Right ventricle myocardium inferior (tissue), 1 donor: ENCODE measurements around the gene AMBP. TPM values are rescaled to one million over a fixed set of nuclear protein-coding genes. Genes with fewer than 3 reads are reported as not detected.
A peak's percentile ranks its signal among the peaks of the same experiment; 100 is the strongest.

Experiments
- ATAC-seq: fragments of 200-7000 bp; cut with Tn5 transposase; one replicate; pipeline ENCODE4 v1.9.1; 2020; ENCODE audit warnings: mild to moderate bottlenecking, moderate library complexity
- DNase-seq: peaks from one replicate; pipeline ENCODE4 v3.0.0; 2021; ENCODE audit errors: missing footprints
- intact Hi-C: fragments of 100-400 bp; cut with DNase I; formaldehyde crosslinking; loops from one replicate; pipeline ENCODE4 v1.11.0; 2022
- total RNA-seq: library from RNA; stranded (reverse); fragmentation: NEBNext Ultra II Directional; extraction: Animal tissue kit (Norgen Biotek cat#: 25700); gene quantifications from one replicate; pipeline ENCODE4 v1.2.1, GENCODE V29; 2021
- donor health status: DM: no; HTN: yes; CAD: no; lungs with severe emphysema.

The AMBP gene
- total RNA-seq, 1 donor from 2014 or later: not detected

DNA sequence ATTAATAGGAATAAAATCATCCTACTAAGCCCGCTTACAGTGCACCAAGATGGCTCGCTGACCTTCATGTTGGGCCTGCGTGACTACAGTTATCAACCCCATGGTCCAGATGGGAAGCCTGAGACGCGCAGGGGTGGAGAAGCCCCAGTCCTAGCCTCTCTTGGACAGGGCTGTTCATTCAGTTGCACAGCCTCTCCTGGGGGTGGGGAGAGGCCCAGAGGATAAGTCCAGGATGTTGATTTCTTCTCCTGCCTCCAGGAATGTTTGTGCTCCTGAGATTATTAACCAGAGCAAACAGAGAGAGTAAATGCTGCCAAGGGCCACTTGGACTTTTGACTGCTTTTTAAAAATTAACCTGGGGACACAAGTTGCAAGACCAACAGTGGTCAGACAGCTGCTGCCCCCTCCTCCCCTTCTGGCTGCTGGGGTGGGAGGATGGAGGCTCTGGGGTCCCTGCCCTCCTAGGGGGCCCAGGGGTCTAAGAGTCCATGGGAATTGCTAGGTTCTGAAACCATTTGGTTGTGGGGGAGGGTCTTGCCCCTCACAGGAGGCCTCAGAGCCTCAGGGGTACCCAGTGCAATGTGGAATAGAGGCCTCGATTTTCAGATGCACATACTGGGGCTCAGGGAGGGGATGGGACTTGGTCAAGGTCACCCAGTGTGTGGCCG lies 2.8 kb upstream of the AMBP start:
- ATAC-seq: no peak
- intact Hi-C loops: no loop called here

DNA sequence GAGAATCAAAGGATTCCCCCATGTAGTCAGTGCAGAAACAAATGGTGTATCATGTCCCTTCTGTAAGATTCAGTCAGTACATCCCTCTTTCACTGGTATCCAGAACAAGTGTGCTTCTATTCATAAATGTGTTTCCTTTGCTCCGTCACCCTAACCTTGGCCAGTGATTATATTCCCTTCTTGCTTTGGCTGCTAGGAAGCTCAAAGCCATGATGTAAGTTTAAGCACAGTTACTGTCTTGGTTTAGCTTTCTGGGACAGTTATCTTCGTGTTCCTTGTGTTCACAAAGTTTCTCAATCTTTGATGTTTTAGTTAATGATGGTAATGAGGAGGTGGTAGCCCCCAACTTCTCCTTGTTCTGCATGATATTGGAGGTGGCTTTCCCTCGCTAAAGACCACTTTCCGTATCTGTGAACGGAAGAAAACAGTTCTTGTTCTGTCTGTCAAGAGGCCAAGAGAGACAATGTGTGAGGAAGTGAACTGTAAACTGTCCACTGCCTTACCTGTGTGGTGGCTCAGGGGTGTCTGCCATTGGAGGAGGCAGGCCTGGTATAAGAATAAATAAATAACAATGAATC lies 2.2 kb upstream of the AMBP start:
- no peak for ATAC-seq

More for the DNA sequence above, 2.8 kb upstream of the AMBP start:
- no peak for DNase-seq

DNA sequence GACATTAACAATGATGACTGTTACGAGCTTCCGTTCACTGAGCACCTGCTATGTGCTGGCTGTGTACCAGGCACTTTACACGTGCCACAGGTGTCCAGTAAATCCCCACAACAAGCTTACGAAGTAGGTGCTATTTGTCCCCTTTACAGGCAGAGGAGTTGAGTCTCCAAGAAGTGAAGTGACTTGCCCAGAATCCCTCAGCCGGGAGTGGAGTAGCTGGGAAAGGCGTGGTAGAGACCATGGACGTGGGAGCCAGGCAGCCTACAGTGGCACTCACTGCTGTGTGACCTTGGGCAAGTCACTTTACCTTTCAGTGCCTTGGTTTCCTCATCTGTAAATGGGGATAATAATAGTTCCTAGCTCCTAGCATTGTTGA lies 669 bp upstream of the AMBP start:
- intact Hi-C loops: no loop called here
- ATAC-seq: no peak
- DNase-seq: no peak

More for the DNA sequence above, 2.2 kb upstream of the AMBP start:
- DNase-seq: no peak
- intact Hi-C loops: no loop called here

DNA sequence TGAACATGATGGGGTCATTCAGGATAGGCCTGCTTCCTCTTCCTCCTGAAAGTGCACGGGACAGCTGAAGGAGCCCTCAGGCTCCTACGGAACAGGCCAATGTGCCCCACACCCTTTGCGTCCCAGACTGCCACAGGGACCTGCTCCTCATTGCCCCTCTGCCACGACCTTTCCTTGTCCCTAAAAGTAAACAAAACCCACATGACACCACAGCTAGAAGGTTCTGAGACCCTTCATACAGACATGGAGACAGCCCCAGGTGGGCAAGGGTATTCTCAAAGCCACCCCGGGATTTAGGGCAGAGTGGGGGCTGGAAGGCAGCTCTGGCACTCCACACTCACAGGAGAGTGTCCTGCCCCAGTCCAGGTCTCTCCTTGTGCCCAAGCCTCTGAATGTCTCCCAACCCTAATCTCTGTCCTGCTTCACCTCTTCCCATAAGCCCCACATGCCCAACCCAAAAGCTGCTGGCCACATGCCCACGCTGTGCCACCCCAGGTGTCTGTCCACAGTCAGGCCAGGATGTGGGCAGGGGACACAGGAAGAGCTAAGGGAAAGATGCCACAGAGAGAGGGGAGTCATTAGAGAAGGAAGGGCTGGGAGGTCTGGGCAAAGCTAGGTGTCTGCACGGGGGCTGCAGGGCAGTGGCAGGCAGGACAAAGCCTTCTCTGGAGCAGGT lies 800 bp downstream of the AMBP start:
- DNase-seq: no peak
- no peak for ATAC-seq
- intact Hi-C loops: no loop called here

DNA sequence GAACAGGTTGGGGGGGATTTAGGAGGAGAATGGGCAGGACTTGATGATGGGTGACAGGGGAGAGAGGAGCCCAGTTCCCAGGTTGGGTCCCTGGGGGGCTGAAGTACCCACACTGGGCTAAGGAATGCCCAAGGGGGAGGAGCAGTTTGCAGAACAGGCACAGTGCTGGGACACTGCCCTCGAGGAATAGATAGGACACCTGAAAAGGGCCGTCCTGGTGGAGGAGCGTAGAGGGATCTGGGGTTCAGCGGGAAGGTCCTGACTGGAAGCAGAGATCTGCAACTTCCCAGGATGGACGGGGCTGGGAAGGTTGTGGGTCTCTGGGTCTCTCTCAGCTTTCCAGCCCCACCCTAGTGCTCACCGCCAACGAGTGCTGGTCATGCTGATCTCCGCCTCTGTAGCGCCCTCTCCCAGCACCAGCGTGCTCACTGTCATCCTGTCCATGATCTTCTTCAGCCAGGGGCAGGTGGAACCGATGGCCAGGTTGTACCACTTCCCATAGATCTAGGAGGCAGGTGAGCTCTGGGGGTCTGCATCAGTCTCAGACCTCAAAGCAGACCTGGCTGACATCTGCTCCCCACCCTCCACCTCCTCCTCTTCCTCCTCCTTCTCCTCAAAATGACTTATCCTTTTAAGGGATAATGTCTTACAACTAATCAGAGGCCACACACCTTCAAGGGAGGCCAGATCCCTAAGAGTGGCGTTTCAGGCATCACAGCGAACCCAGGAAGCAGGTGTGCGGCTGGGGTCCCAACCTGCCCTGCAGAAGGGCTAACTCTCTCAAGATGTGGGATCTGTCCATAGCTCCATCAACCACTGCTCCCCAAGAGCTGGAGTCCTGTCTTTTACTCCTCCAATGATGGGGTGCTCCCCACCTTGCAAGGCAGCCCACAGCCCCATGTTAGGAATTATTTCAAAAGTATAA lies 1.6 kb downstream of the AMBP start:
- intact Hi-C loops: no loop called here
- no peak for ATAC-seq
- DNase-seq: no peak

DNA sequence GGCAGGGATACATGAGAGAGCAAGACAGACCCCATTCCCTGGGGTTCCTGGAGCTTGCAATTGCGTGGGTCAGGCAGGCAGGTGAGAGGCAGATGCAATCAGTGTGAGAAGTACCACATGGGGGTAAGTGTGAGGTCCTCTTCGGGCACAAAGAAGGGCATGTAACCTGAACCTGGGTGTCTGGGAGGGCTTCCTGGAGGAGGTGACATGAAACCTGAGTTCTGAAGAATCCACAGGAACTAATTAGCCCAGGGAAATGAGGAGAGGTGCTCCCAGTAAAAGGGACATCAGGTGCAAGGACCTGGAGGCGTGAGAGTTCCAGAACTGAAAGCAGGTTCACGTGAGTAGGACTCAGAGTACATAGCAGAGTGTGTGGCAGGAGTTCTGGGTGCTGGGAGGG lies 2.5 kb downstream of the AMBP start:
- intact Hi-C loops: no loop called here
- DNase-seq (no peak), ATAC-seq (no peak)

DNA sequence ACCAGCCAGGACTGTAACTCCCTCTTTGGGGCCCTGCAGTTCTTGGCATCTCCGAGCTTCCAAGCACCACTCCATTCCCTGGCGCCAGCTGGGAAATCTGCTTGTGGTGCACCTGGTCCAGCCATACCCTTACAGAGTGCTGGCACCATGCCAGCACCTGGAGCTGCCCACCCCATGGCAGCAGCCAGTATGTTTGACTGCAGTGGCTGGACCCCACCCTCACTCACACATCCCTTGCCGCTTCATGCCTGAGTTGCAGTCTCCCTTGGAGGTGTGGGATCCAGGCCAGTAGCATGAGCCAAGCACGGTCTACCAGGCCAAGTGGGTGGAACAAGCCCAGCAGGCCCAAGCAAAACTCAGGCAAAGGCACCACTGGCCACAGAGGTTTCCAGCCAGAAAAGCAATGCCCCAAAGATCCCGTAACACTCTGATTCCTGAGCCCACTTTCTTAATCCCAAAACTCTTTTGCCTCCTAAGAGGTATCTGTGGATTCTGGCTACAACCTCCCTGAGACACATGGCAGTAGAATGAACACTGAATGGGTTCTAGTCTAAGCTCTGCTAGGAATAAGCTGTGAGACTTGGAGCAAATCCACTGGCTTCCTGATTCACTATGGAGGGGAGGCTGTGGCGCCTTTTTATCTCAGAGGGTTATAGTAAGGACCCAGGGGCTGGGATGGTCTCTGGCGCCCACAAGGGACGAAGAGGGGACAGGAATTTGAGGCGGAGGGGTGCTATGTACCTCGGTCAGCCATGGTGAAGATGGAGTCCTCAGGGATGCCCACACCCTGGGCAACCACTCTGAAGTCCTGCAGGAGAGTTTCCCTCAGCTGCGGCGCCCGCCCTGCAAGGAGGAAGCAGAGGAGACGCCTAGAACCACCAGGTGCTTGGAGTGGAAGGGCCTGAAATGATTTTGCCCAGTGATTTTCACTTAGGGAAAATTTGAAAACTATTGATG lies 5.6 kb downstream of the AMBP start:
- DNase-seq (peak; percentile 78), ATAC-seq (peak; percentile 90)
- intact Hi-C loops: no loop called here

DNA sequence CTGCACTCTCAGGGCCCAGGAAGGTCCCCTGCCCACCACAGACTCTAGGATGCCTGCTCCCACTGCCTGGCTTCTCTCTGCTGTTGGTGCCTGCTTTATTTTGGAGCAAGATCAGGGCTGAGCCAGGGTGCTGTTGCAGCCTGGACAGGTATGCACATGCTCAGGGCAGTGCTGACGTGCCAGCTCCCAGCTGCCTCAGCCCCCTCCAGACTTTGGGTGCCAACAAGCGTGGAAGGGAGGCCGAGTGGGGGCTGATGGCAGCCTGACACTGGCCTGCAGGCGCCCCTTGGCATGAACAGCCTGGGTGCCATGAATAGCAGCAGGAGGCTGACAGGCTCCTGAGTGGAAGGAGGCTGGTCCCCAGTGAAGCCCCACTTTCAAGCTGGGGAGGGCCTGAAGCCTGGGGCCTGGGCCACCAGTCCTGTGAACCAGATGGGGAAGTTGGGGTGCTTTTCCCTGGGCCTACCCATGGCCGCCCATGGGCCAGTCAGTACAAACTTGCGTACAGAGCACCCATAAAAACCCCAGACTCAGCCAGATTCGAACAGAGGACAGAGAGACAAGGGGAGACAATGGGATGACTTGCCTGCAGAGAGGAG lies 6.8 kb downstream of the AMBP start:
- DNase-seq (no peak), ATAC-seq (no peak)
- intact Hi-C loops: no loop called here

DNA sequence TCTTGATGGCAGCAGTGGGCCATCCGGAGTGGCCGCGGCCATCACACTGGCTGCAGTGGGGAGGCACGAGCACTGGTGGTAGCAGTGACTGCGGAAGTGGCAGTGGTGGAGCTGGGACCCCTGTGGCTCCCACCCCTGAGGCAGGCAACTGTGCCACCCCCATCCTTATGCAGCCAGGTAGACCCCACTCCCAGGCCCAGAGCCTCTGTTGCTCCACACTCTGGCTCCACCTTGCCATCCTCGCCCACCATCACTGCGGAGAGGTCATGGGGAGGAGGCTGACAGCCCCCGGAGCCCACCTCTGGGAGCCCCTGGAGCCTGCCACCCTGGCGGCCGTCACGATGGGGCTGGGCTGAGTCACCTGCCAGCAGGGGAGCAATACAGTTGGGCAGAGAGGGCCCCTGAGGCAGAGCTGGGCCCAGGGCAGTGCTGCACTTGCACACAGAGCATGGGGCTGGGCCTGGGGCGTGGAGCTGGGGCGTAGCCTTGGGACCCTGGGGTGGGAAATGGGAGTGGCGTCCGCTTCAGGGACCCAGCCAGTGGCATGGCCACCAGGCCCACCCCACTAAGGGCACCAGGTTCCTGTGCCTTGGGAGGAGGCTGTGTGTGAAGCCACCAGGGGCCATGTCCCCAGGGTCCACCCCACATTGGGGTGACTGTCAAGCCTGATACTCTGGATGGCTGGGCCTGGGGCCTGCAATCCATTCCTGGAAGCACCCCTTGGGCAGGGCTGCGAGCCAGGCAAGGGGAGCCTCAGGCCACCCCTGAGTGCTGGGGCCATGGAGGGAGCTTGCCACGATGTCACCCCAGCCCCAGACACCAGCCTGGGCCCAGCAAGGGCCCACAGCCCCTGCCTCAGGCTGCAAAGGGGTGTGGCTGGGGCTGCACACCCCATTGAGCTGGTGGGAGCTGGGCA lies 7.7 kb downstream of the AMBP start:
- intact Hi-C loops: no loop called here
- no peak for ATAC-seq
- no peak for DNase-seq

DNA sequence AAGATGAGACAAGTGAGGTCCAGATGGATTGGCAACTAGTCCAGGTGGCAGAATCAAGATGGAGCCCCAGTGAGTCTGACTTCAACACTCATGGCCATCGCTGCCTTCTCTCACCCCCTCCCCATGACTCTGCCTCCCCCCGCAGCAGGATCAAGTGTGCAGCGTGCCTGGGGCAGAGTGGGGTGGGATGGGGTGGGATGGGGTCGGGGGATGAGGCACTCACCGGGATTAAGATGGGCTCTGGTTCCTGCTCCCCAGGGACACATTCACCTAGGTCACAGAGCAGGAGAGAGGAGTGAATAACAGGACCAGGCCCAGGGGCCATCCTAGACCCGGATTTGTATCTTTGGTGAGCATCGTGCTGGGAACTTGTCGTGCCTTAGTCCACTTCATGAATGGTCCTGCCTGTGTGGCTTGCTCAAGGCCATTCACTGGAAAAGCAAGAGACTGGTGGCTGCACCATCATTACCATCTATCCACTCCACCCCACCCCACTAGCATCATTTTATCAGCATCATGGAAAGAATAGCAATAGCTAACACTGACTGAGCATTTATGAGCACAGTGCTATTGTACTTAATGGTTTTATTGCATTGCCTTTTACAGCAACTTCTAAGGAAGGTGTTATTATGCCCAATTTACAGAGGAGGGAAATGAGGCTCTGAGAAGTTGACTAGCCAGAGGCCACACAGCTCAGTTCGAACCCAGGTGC lies 8.5 kb downstream of the AMBP start:
- no peak for ATAC-seq
- no peak for DNase-seq
- intact Hi-C loops: no loop called here

DNA sequence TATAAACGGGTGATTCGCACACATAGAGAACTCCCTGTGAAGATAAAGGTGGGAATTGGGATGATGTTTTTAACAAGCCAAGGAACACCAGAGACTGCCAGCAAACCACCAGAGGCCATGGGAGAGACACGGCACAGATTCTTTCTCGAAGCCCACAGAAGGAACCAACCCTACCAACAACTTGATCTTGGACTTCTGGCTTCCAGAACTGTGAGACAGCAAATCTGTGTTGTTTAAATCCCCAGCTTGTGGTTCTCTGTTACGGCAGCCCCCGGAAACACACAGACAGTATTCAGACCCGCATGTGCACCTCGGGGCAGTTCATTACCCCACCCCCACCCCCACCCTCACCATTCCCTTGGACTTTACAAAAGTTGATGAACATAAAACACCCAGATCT lies 12.8 kb downstream of the AMBP start:
- DNase-seq: no peak
- intact Hi-C loops: no loop called here
- ATAC-seq: no peak

DNA sequence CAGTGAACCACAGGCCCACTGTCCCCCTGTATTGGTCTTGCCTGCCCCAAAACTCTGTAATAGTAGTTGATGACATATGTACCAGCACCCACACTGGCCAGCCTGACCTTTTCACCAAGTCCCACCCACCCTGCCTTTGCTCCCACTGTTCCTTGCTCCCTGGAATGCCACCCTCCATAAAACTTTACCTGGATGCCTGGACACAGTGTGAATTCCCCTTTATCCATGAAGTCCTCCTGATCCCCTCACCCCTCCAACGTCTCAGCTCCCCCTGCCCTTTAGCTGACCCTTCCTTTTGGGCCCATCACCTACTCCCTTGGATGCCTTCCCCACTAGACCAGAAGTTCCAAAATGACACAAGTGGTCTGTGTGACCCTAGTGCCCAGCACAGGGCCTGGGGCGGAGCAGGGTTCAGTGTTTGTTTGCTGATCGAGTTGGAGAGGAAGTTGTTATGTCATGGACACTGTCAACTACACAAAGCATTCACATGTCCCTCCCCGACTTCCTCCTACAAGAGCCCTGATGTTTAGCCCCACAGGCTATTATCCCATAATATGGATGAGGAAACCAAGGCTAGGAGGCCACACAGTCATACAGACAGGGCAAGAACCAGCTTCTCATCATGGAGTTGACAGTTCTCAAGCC lies 16.1 kb downstream of the AMBP start:
- ATAC-seq: no peak
- intact Hi-C loops: no loop called here
- DNase-seq: no peak

DNA sequence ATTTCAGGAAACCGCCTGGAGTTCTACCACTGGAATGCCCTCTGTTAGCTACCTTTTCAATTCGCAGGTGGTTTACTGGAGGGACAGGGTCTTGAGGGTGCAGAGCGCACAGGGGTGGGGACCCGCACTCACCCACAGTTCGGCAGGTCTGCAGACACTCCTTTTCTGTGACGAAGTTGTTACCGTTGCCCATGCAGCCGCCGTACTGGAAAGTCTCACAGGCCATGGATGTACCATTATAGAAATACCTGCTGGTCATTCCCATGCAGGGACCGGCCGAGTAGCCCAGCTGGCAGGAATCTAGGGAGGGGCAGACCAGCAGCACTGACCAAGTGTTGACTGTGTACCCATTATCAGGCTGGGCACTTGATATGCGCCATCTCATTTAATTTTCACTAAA lies 16.8 kb downstream of the AMBP start:
- intact Hi-C loops: no loop called here
- ATAC-seq (no peak), DNase-seq (no peak)

DNA sequence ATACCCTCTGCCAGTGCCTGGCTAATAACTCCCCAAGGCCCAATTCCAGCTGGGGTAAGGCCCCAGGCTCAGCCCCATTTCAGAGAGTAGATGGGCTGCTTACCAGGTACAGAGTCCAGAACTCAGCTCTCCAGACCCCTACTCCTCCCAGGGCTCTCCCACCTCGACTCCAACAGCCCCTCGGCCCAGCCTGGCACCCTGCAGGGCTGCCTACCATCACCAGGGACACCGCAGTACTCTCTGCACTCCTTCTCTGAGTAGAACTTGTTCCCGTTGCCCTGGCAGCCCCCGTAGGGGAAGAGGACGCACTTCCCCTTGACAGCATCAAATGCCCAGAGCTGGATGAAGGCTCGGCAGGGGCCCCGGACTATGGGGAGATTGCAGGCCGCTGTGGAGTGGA lies 17.4 kb downstream of the AMBP start:
- intact Hi-C loops: no loop called here
- ATAC-seq: no peak
- DNase-seq: no peak

DNA sequence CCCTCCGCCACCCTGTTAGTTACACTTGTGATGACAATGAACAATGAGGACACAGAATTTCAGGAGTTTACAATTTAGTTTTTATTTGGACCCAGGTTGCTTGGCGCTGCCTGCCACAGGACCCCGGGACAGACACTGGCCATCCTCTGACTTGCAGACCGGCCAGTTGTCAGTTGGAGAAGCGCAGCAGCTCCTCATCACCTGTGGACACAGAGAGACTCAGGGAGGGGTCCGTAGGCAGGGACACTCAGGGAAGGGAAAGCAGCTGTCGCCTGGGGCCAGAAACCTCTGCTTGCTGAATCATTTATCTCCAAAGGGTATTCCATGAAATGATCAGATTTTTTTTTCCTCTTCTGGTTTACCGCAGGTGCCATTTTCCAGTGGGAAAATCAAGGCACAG lies 18.0 kb downstream of the AMBP start:
- DNase-seq: no peak
- no peak for ATAC-seq
- intact Hi-C loops: no loop called here
